Renal pelvis (tissue), 12 donors: ENCODE data around the gene CCT6A. TPM values are rescaled to one million over a fixed set of nuclear protein-coding genes. Genes with fewer than 3 reads are reported as not detected.
"Not testable (repeated sequence)": the region's sequence is repeated elsewhere in the genome, so short reads cannot be mapped to it uniquely, and the experiment has no call there.

ENCODE experiments used
- DNase-seq: peaks from one replicate; pipeline ENCODE4 v3.0.0-alpha.2; 2013
- long read RNA-seq, 16 experiments: transcript quantifications; one replicate each; lab custom pipeline, GENCODE V29; 2026
- polyA plus RNA-seq, 3 donors: library from polyadenylated mRNA; unstranded; fragments of 120-200 nt; gene quantifications; one replicate each; pipeline ENCODE4 v1.2.1, GENCODE V29; 2013; ENCODE audit not compliant: insufficient read length in 3 of 3

Gene CCT6A
- 100 to 1,000 TPM; 203 to 252 (median 239) TPM for polyA plus RNA-seq
- long read RNA-seq, donor 1, transcript CCT6A-201 (14 exons, 2,719 nt): major isoform, 55 of 103 reads
- long read RNA-seq, donor 1, partial matches to known transcripts: 41 of 103 reads
- long read RNA-seq, donor 1, other reads (novel, unspliced or antisense): 0 of 103 reads
- long read RNA-seq, donor 2, transcript CCT6A-201 (14 exons, 2,719 nt): major isoform, 79 of 124 reads
- long read RNA-seq, donor 2, partial matches to known transcripts: 35 of 124 reads
- long read RNA-seq, donor 2, other reads (novel, unspliced or antisense): 0 of 124 reads
- long read RNA-seq, donor 3, transcript CCT6A-201 (14 exons, 2,719 nt): major isoform, 45 of 119 reads
- long read RNA-seq, donor 3, transcript CCT6A-204 (2 exons, 745 nt): minor isoform, 5 of 119 reads
- long read RNA-seq, donor 3, partial matches to known transcripts: 67 of 119 reads
- long read RNA-seq, donor 3, other reads (novel, unspliced or antisense): 0 of 119 reads
- long read RNA-seq, donor 4, transcript CCT6A-201 (14 exons, 2,719 nt): major isoform, 40 of 83 reads
- long read RNA-seq, donor 4, transcript CCT6A-204 (2 exons, 745 nt): minor isoform, 8 of 83 reads
- long read RNA-seq, donor 4, partial matches to known transcripts: 31 of 83 reads
- long read RNA-seq, donor 4, other reads (novel, unspliced or antisense): 0 of 83 reads
- long read RNA-seq, donor 5, transcript CCT6A-201 (14 exons, 2,719 nt): major isoform, 22 of 58 reads
- long read RNA-seq, donor 5, partial matches to known transcripts: 34 of 58 reads
- long read RNA-seq, donor 5, other reads (novel, unspliced or antisense): 0 of 58 reads
- long read RNA-seq, donor 6, transcript CCT6A-201 (14 exons, 2,719 nt): major isoform, 27 of 79 reads
- long read RNA-seq, donor 6, transcript CCT6A-209 (3 exons, 411 nt): minor isoform, 5 of 79 reads
- long read RNA-seq, donor 6, transcript CCT6A-204 (2 exons, 745 nt): minor isoform, 9 of 79 reads
- long read RNA-seq, donor 6, partial matches to known transcripts: 37 of 79 reads
- long read RNA-seq, donor 6, other reads (novel, unspliced or antisense): 0 of 79 reads
- long read RNA-seq, donor 7, transcript CCT6A-201 (14 exons, 2,719 nt): major isoform, 41 of 126 reads
- long read RNA-seq, donor 7, partial matches to known transcripts: 78 of 126 reads
- long read RNA-seq, donor 7, other reads (novel, unspliced or antisense): 0 of 126 reads
- long read RNA-seq, donor 8, transcript CCT6A-201 (14 exons, 2,719 nt): major isoform, 23 of 42 reads
- long read RNA-seq, donor 8, partial matches to known transcripts: 19 of 42 reads
- long read RNA-seq, donor 8, other reads (novel, unspliced or antisense): 0 of 42 reads
- long read RNA-seq, donor 9, transcript CCT6A-201 (14 exons, 2,719 nt): major isoform, 61 of 123 reads
- long read RNA-seq, donor 9, transcript CCT6A-209 (3 exons, 411 nt): minor isoform, 7 of 123 reads
- long read RNA-seq, donor 9, partial matches to known transcripts: 52 of 123 reads
- long read RNA-seq, donor 9, other reads (novel, unspliced or antisense): 0 of 123 reads
- long read RNA-seq, donor 10, transcript CCT6A-201 (14 exons, 2,719 nt): major isoform, 34 of 103 reads
- long read RNA-seq, donor 10, partial matches to known transcripts: 59 of 103 reads
- long read RNA-seq, donor 10, other reads (novel, unspliced or antisense): 0 of 103 reads
- long read RNA-seq, donor 11, transcript CCT6A-201 (14 exons, 2,719 nt): major isoform, 27 of 99 reads
- long read RNA-seq, donor 11, partial matches to known transcripts: 68 of 99 reads
- long read RNA-seq, donor 11, other reads (novel, unspliced or antisense): 0 of 99 reads
- long read RNA-seq, donor 12, transcript CCT6A-209 (3 exons, 411 nt): minor isoform, 5 of 163 reads
- long read RNA-seq, donor 12, transcript CCT6A-201 (14 exons, 2,719 nt): major isoform, 74 of 163 reads
- long read RNA-seq, donor 12, transcript CCT6A-204 (2 exons, 745 nt): minor isoform, 12 of 163 reads
- long read RNA-seq, donor 12, partial matches to known transcripts: 71 of 163 reads
- long read RNA-seq, donor 12, other reads (novel, unspliced or antisense): 0 of 163 reads
- long read RNA-seq, donor 13, transcript CCT6A-204 (2 exons, 745 nt): minor isoform, 6 of 78 reads
- long read RNA-seq, donor 13, transcript CCT6A-201 (14 exons, 2,719 nt): major isoform, 12 of 78 reads
- long read RNA-seq, donor 13, partial matches to known transcripts: 58 of 78 reads
- long read RNA-seq, donor 13, other reads (novel, unspliced or antisense): 0 of 78 reads
- long read RNA-seq, donor 14, transcript CCT6A-201 (14 exons, 2,719 nt): major isoform, 51 of 164 reads
- long read RNA-seq, donor 14, partial matches to known transcripts: 105 of 164 reads
- long read RNA-seq, donor 14, other reads (novel, unspliced or antisense): 0 of 164 reads
- long read RNA-seq, donor 15, transcript CCT6A-204 (2 exons, 745 nt): minor isoform, 6 of 124 reads
- long read RNA-seq, donor 15, transcript CCT6A-201 (14 exons, 2,719 nt): major isoform, 58 of 124 reads
- long read RNA-seq, donor 15, partial matches to known transcripts: 57 of 124 reads
- long read RNA-seq, donor 15, other reads (novel, unspliced or antisense): 0 of 124 reads
- long read RNA-seq, donor 16, transcript CCT6A-201 (14 exons, 2,719 nt): major isoform, 52 of 135 reads
- long read RNA-seq, donor 16, partial matches to known transcripts: 76 of 135 reads
- long read RNA-seq, donor 16, other reads (novel, unspliced or antisense): 0 of 135 reads

GRCh38 chr7:56051339-56052191 is at the start of gene CCT6A, which contains the start of gene PSPH:
TSS of gene CCT6A (plus strand) at chr7:56051765. CDS start at chr7:56051849, 84 bp downstream.
TSS of gene PSPH (minus strand) at chr7:56051444. CDS start at chr7:56021212, 30,232 bp downstream.
- peak; percentile 98 for DNase-seq

GRCh38 chr7:56003749-56004148 is 47.8 kb upstream of the CCT6A start:
- DNase-seq: no peak

- DNase-seq: no peak
These were observed 44.4 kb upstream of the CCT6A start for GRCh38 chr7:56007167-56007652.

- DNase-seq: no peak
These were observed 43.7 kb upstream of the CCT6A start for GRCh38 chr7:56007891-56008290.

GRCh38 chr7:56009695-56010094 is 41.9 kb upstream of the CCT6A start:
- DNase-seq: no peak

- DNase-seq: not testable (repeated sequence)
These were observed 34.5 kb upstream of the CCT6A start for GRCh38 chr7:56017015-56017414.

- no peak for DNase-seq
These were observed 32.1 kb upstream of the CCT6A start for GRCh38 chr7:56019501-56019900.

- DNase-seq: no peak
These were observed 28.1 kb upstream of the CCT6A start for GRCh38 chr7:56023500-56023899.

GRCh38 chr7:56026538-56026937 is 25.0 kb upstream of the CCT6A start:
- no peak for DNase-seq

GRCh38 chr7:56028942-56029630 is 22.5 kb upstream of the CCT6A start:
- no peak for DNase-seq

GRCh38 chr7:56030340-56030739 is 21.2 kb upstream of the CCT6A start:
- DNase-seq: no peak

- DNase-seq: not testable (repeated sequence)
These were observed 20.0 kb upstream of the CCT6A start for GRCh38 chr7:56031556-56031955.

- not testable (repeated sequence) for DNase-seq
These were observed 19.0 kb upstream of the CCT6A start for GRCh38 chr7:56032578-56032977.

GRCh38 chr7:56033671-56034432 is 17.7 kb upstream of the CCT6A start:
- DNase-seq: peak; percentile 67

- DNase-seq: no peak
These were observed 10.8 kb upstream of the CCT6A start for GRCh38 chr7:56040730-56041129.

- DNase-seq: not testable (repeated sequence)
These were observed 5.8 kb upstream of the CCT6A start for GRCh38 chr7:56045758-56046157.
